ENCODE results near the gene KDM4B. TPM values are rescaled to one million over a fixed set of nuclear protein-coding genes. Genes with fewer than 3 reads are reported as not detected.

KDM4B gene
- total and polyA plus RNA-seq, 12 donors: 12.4 to 35.8 (median 30.3) TPM

DNA sequence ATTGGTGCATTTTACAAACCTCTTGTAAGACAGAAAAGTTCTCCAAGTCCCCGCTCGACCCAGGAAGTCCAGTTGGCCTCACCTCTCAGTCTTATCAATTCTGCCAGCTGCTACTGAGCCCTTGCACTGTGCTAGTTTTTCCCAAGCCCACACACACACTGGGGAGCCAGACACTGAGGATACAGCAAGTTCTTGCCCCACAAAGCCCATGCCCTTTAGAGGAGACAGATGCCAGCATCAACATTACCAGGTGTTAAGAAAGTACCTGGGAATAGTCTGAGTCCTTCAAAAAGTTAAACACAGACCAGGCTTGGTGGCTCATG, 196.7 kb downstream of the KDM4B start:
- H3K27me3 ChIP-seq: no peaks in the 10 kb centered on the region
- 80 to 83% methylated on average over 2 of the region's 2 CpGs for WGBS, 2 donors
- H3K27ac ChIP-seq: no peak overlapping the region
- intact Hi-C loops (cut with DNase I): no loop called here
- no peak for DNase-seq
- H3K36me3 ChIP-seq: no peaks in the 10 kb centered on the region
- H3K4me3 ChIP-seq: no peak overlapping the region
- ATAC-seq: no peak
- H3K9me3 ChIP-seq: peaks cover 0 to 25% (median 0%) of the 10 kb centered on the region in 11 donors
- no peaks in the 10 kb centered on the region for H3K4me1 ChIP-seq
- no peak for TF ChIP-seq CTCF (IDR thresholded peaks at IDR 0.05)

DNA sequence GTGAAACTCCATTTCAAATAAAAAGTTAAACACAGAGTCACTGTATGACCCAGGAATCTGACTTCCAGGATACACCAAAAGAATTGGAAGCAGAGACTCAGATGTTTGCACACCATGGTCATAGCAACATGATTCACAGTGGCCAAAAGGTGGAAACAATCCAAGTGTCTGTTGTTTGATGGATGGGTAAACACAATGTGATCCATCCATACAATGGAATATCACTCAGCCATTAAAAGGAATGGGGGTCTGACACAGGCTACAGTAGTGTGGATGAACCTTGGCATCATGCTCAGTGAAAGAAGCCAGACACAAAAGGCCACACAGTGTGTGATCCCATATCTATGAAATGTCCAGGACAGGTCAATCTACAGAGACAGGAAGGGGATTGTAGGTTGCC, 197.3 kb downstream of the KDM4B start:
- intact Hi-C loops (cut with DNase I): no loop called here
- Histone ChIP-seq H3K27me3 (no peaks in the 10 kb centered on the region), H3K27ac (no peak overlapping the region), H3K4me1 (no peaks in the 10 kb centered on the region), H3K4me3 (no peak overlapping the region), H3K36me3 (no peaks in the 10 kb centered on the region), H3K9me3 (peaks cover 0 to 25% (median 0%) of the 10 kb centered on the region in 11 donors)
- no peak for DNase-seq
- TF ChIP-seq CTCF (IDR thresholded peaks at IDR 0.05): no peak
- ATAC-seq: no peak

- Histone ChIP-seq H3K9me3 (peaks cover 0 to 11% (median 0%) of the 10 kb centered on the region in 11 donors), H3K36me3 (no peaks in the 10 kb centered on the region), H3K27me3 (no peaks in the 10 kb centered on the region), H3K4me3 (no peak overlapping the region), H3K4me1 (peaks cover 0 to 3% (median 0%) of the 10 kb centered on the region in 9 donors), H3K27ac (no peak overlapping the region)
- WGBS, 2 donors: 56 to 65% methylated on average over 4 of the region's 4 CpGs
- TF ChIP-seq CTCF (IDR thresholded peaks at IDR 0.05): peak; percentile 10 to 59 (median 38)
- intact Hi-C loops (cut with DNase I): no loop called here
- DNase-seq: no peak
- ATAC-seq: peak in 1 of 8 donors; percentile 44
Measured at GRCh38 chr19:5170329-5170745, 201.4 kb downstream of the KDM4B start.

DNA sequence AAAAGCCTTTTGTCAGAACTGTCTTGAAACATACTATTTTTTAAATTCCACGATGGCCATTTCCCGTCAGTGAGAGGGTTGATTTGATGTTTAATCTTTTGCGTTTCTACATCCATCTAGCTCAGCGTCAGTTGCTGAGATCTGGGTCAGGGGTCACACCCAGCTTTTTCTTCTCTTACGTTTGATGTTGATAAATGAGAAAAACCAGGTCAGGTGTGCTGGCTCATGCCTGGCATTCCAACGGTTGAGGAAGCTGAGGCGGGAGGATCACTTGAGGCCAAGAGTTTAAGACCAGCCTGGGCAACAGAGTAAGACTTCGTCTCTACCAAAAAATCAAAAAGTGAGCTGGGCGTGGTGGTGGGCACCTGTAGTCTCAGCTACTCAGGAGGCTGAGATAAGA, 202.8 kb downstream of the KDM4B start:
- intact Hi-C loops (cut with DNase I): no loop called here

More for the DNA sequence above, 202.8 kb downstream of the KDM4B start:
- Histone ChIP-seq H3K27ac (no peak overlapping the region), H3K4me3 (no peak overlapping the region), H3K27me3 (no peaks in the 10 kb centered on the region), H3K9me3 (peaks cover 0 to 7% (median 0%) of the 10 kb centered on the region in 11 donors), H3K4me1 (peaks cover 0 to 3% (median 0%) of the 10 kb centered on the region in 9 donors), H3K36me3 (no peaks in the 10 kb centered on the region)
- TF ChIP-seq CTCF (IDR thresholded peaks at IDR 0.05): no peak
- no peak for DNase-seq
- ATAC-seq: no peak
- 49 to 52% methylated on average over 9 of the region's 9 CpGs for WGBS, 2 donors

Data from heart right ventricle (tissue), 16 donors.